OCI-LY3 (cell line): ENCODE measurements around the gene VPS29.

ENCODE experiments used
- EZH2phosphoT487 ChIP-seq: fragments of 200-600 bp; shearing (Covaris generic); IDR thresholded peaks from 2 replicates; pipeline ENCODE4 v1.6.1; 2018; ENCODE audit warnings: antibody characterized with exemption, mixed run types, low read depth
- TF ChIP-seq, protein P1 (sequence below): fragments of 200-600, 300-600 bp; sonication (generic); IDR thresholded peaks from 2 replicates; pipeline ENCODE4 v1.5.1; 2014; ENCODE audit warnings: antibody characterized with exemption, low read length, low read depth

- TF ChIP-seq EZH2phosphoT487: no peak
- TF ChIP-seq, protein P1, sequence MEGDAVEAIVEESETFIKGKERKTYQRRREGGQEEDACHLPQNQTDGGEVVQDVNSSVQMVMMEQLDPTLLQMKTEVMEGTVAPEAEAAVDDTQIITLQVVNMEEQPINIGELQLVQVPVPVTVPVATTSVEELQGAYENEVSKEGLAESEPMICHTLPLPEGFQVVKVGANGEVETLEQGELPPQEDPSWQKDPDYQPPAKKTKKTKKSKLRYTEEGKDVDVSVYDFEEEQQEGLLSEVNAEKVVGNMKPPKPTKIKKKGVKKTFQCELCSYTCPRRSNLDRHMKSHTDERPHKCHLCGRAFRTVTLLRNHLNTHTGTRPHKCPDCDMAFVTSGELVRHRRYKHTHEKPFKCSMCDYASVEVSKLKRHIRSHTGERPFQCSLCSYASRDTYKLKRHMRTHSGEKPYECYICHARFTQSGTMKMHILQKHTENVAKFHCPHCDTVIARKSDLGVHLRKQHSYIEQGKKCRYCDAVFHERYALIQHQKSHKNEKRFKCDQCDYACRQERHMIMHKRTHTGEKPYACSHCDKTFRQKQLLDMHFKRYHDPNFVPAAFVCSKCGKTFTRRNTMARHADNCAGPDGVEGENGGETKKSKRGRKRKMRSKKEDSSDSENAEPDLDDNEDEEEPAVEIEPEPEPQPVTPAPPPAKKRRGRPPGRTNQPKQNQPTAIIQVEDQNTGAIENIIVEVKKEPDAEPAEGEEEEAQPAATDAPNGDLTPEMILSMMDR: no peak
Measured at GRCh38 chr12:110534811-110535210, 32.9 kb upstream of the VPS29 start.
